IMR-90 (cell line): ENCODE results near the gene PNKP. TPM values are rescaled to one million over a fixed set of nuclear protein-coding genes. Genes with fewer than 3 reads are reported as not detected.

Experiments
- ATAC-seq: fragments of 200-7000 bp; cut with Tn5 transposase; 2 replicates; pipeline ENCODE4 v1.9.1; 2020; ENCODE audit warnings: low read depth, mild to moderate bottlenecking, moderate library complexity
- BruUV-seq: library from RNA; stranded (reverse); fragments of 400-500 nt; replicated peaks from 2 replicates; lab custom pipeline; 2021; lab: Mats Ljungman, UMichigan
- CTCF ChIA-PET: fragments of 300-600 bp; formaldehyde crosslinking; extraction: SDS; loops from one replicate; lab custom pipeline; 2021; ENCODE audit warnings: antibody characterized with exemption; lab: Yijun Ruan, JAX
- POLR2A ChIA-PET: fragments of 300-600 bp; sonication (Branson Sonifier 250); formaldehyde crosslinking; loops from one replicate; lab custom pipeline; 2022; ENCODE audit warnings: antibody characterized with exemption; ENCODE audit not compliant: unreplicated experiment; lab: Charles Lee
- DNase-seq: peaks from one replicate; pipeline ENCODE4 v3.0.0; 2013
- H2AFZ ChIP-seq: replicated peaks from 2 replicates; pipeline ENCODE3; 2013; ENCODE audit warnings: low read length, mild to moderate bottlenecking; ENCODE audit not compliant: poor library complexity
- H2AK5ac ChIP-seq: 2 replicates; pipeline ENCODE4 v1.6.1; 2013; ENCODE audit warnings: low read depth, low read length, inconsistent platforms
- H2AK9ac ChIP-seq: replicated peaks from 2 replicates; pipeline ENCODE3; 2013; ENCODE audit warnings: mild to moderate bottlenecking, low read depth, low read length, moderate library complexity; ENCODE audit not compliant: poor library complexity
- H2BK120ac ChIP-seq: 2 replicates; pipeline ENCODE4 v1.6.1; 2013; ENCODE audit warnings: low read depth, low read length, inconsistent platforms
- H2BK15ac ChIP-seq: 3 replicates; pipeline ENCODE4 v1.6.1; 2013; ENCODE audit warnings: low read depth, low read length, inconsistent platforms
- H2BK20ac ChIP-seq: 2 replicates; pipeline ENCODE4 v1.6.1; 2013; ENCODE audit warnings: low read depth, mild to moderate bottlenecking, inconsistent platforms, low read length, moderate library complexity
- H2BK5ac ChIP-seq: 2 replicates; pipeline ENCODE4 v1.6.1; 2013; ENCODE audit warnings: mild to moderate bottlenecking, low read depth, low read length, inconsistent platforms; ENCODE audit not compliant: poor library complexity, severe bottlenecking
- H3K14ac ChIP-seq: replicated peaks from 2 replicates; pipeline ENCODE4 v1.6.1; 2013; ENCODE audit warnings: low read depth, low read length, inconsistent platforms
- H3K18ac ChIP-seq: 2 replicates; pipeline ENCODE4 v1.6.1; 2013; ENCODE audit warnings: low read depth, low read length, control low read depth
- H3K23ac ChIP-seq: 2 replicates; pipeline ENCODE4 v1.6.1; 2013; ENCODE audit warnings: low read depth, low read length, inconsistent platforms
- H3K27ac ChIP-seq: 2 replicates; pipeline ENCODE4 v1.5.1; 2013; ENCODE audit warnings: mild to moderate bottlenecking, control low read depth, low read length; ENCODE audit not compliant: insufficient read depth
- H3K27me3 ChIP-seq: 2 replicates; pipeline ENCODE4 v1.6.1; 2013; ENCODE audit warnings: low read length; ENCODE audit not compliant: control insufficient read depth, insufficient read depth
- H3K36me3 ChIP-seq: 2 replicates; pipeline ENCODE4 v1.6.1; 2013; ENCODE audit warnings: low read length, mixed read lengths; ENCODE audit not compliant: control insufficient read depth, insufficient read depth
- H3K4ac ChIP-seq: 2 replicates; pipeline ENCODE4 v1.6.1; 2013; ENCODE audit warnings: low read depth, low read length, inconsistent platforms
- H3K4me1 ChIP-seq: 2 replicates; pipeline ENCODE4 v1.6.1; 2013; ENCODE audit warnings: low read length, mixed read lengths; ENCODE audit not compliant: control insufficient read depth, insufficient read depth
- H3K4me2 ChIP-seq: 2 replicates; pipeline ENCODE4 v1.6.1; 2013; ENCODE audit warnings: low read depth, mild to moderate bottlenecking, control low read depth, low read length, moderate library complexity
- H3K4me3 ChIP-seq: 2 replicates; pipeline ENCODE4 v1.5.1; 2013; ENCODE audit warnings: low read depth, mild to moderate bottlenecking, control low read depth, low read length, moderate library complexity; ENCODE audit not compliant: insufficient read depth
- H3K56ac ChIP-seq: 2 replicates; pipeline ENCODE4 v1.6.1; 2013; ENCODE audit warnings: low read length, inconsistent platforms; ENCODE audit not compliant: insufficient read depth; ENCODE audit errors: extremely low read depth
- H3K79me1 ChIP-seq, 2 experiments: 2 replicates each; pipeline ENCODE4 v1.6.1; 2013; ENCODE audit warnings: low read length in 2 of 2, inconsistent platforms in 1 of 2, low read depth in 1 of 2
- H3K9ac ChIP-seq: 2 replicates; pipeline ENCODE4 v1.6.1; 2013; ENCODE audit warnings: low read depth, low read length, control low read depth
- H3K9me1 ChIP-seq: 2 replicates; pipeline ENCODE4 v1.6.1; 2013; ENCODE audit warnings: low read length, inconsistent platforms; ENCODE audit not compliant: insufficient read depth
- H3K9me3 ChIP-seq: 2 replicates; pipeline ENCODE4 v1.6.1; 2013; ENCODE audit warnings: low read length; ENCODE audit not compliant: control insufficient read depth, insufficient read depth
- H4K20me1 ChIP-seq: 2 replicates; pipeline ENCODE4 v1.6.1; 2013; ENCODE audit warnings: low read length, inconsistent platforms; ENCODE audit not compliant: insufficient read depth
- H4K5ac ChIP-seq: 2 replicates; pipeline ENCODE4 v1.6.1; 2013; ENCODE audit warnings: mild to moderate bottlenecking, low read depth, low read length, control low read depth
- H4K8ac ChIP-seq, 2 experiments: 2 replicates each; pipeline ENCODE4 v1.6.1; 2013; ENCODE audit warnings: low read depth in 2 of 2, low read length in 2 of 2, control low read depth in 1 of 2, inconsistent platforms in 1 of 2
- H4K91ac ChIP-seq: 2 replicates; pipeline ENCODE4 v1.6.1; 2013; ENCODE audit warnings: low read depth, low read length, inconsistent platforms; ENCODE audit not compliant: insufficient read depth
- BHLHE40 ChIP-seq: fragments of 150-350 bp; IDR thresholded peaks from 2 replicates; pipeline ENCODE4 v1.6.1; 2016; ENCODE audit warnings: mild to moderate bottlenecking, low read depth, low read length
- CEBPB ChIP-seq: IDR thresholded peaks from 2 replicates; pipeline ENCODE4 v1.6.1; 2012; ENCODE audit warnings: low read depth, low read length, improper control_type of control experiment
- CHD1 ChIP-seq: IDR thresholded peaks from 2 replicates; pipeline ENCODE4 v1.6.1; 2012; ENCODE audit warnings: low read depth, low read length, improper control_type of control experiment
- CTCF ChIP-seq: conservative IDR thresholded peaks from 2 replicates; pipeline ENCODE4 v1.5.1; 2012; ENCODE audit warnings: mild to moderate bottlenecking, low read depth, low read length, improper control_type of control experiment
- FOS ChIP-seq: fragments of 150-350 bp; IDR thresholded peaks from 2 replicates; pipeline ENCODE4 v1.6.1; 2016; ENCODE audit warnings: low read depth, low read length
- MAZ ChIP-seq: IDR thresholded peaks from 2 replicates; pipeline ENCODE4 v1.6.1; 2012; ENCODE audit warnings: low read depth, mild to moderate bottlenecking, low read length, improper control_type of control experiment, moderate library complexity, borderline replicate concordance
- NFE2L2 ChIP-seq: fragments of 150-350 bp; IDR thresholded peaks from 2 replicates; pipeline ENCODE4 v1.6.1; 2016; ENCODE audit warnings: low read depth, mild to moderate bottlenecking, low read length
- POLR2A ChIP-seq: IDR thresholded peaks from 2 replicates; pipeline ENCODE4 v1.6.1; 2012; ENCODE audit warnings: mild to moderate bottlenecking, low read depth, low read length
- RCOR1 ChIP-seq: IDR thresholded peaks from 2 replicates; pipeline ENCODE4 v1.6.1; 2012; ENCODE audit warnings: mild to moderate bottlenecking, low read length, improper control_type of control experiment; ENCODE audit not compliant: insufficient replicate concordance
- RFX5 ChIP-seq: IDR thresholded peaks from 2 replicates; pipeline ENCODE4 v1.8.0; 2012; ENCODE audit warnings: low read depth, mild to moderate bottlenecking, low read length, moderate library complexity
- SMC3 ChIP-seq: fragments of 150-350 bp; IDR thresholded peaks from 2 replicates; pipeline ENCODE4 v1.6.1; 2016; ENCODE audit warnings: low read depth, mild to moderate bottlenecking, antibody characterized with exemption, low read length, moderate library complexity
- USF2 ChIP-seq: fragments of 150-350 bp; IDR thresholded peaks from 2 replicates; pipeline ENCODE4 v1.6.1; 2017; ENCODE audit warnings: mild to moderate bottlenecking, antibody characterized with exemption, low read length, low read depth
- WGBS, 2 experiments: methylation state at CpG; one replicate each; pipeline versions ENCODE4 v1.1.5 to v1.1.7; 2013; ENCODE audit warnings: missing lambda C conversion rate in 2 of 2; ENCODE audit not compliant: insufficient read length in 1 of 2; ENCODE audit errors: extremely low coverage in 2 of 2; 5-methylcytosine and 5-hydroxymethylcytosine counted together
- dilution Hi-C: fragments of 300-500 bp; cut with HindIII; formaldehyde crosslinking; loops from one replicate; pipeline ENCODE4 v1.14.3; 2018; ENCODE audit warnings: low sequenced_read_pairs; ENCODE audit not compliant: unreplicated experiment
- in situ Hi-C: fragments of 300-500 bp; cut with MboI; formaldehyde crosslinking; loops from 3 replicates; pipeline ENCODE4 v1.14.3; 2019; ENCODE audit warnings: low sequenced_read_pairs, inconsistent platforms, mixed read lengths
- intact Hi-C: fragments of 100-400 bp; cut with micrococcal nuclease; formaldehyde crosslinking; loops from 2 replicates; pipeline ENCODE4 v1.10.0; 2022
- polyA plus RNA-seq, 3 experiments: library from polyadenylated mRNA; depleted of rRNA; stranded (reverse); fragments of >200 nt; gene quantifications; 2 replicates each; pipeline ENCODE4 v1.2.3, GENCODE V29; 2012; ENCODE audit warnings: low replicate concordance in 1 of 3
- total RNA-seq: library from RNA; depleted of rRNA; stranded (reverse); fragments of >200 nt; gene quantifications from 2 replicates; pipeline ENCODE4 v1.2.3, GENCODE V29; 2012

The PNKP gene
- total and polyA plus RNA-seq, 2 of the 4 experiments (the other 2 are of a cell fraction) = 14.2 to 25.0 TPM

DNA sequence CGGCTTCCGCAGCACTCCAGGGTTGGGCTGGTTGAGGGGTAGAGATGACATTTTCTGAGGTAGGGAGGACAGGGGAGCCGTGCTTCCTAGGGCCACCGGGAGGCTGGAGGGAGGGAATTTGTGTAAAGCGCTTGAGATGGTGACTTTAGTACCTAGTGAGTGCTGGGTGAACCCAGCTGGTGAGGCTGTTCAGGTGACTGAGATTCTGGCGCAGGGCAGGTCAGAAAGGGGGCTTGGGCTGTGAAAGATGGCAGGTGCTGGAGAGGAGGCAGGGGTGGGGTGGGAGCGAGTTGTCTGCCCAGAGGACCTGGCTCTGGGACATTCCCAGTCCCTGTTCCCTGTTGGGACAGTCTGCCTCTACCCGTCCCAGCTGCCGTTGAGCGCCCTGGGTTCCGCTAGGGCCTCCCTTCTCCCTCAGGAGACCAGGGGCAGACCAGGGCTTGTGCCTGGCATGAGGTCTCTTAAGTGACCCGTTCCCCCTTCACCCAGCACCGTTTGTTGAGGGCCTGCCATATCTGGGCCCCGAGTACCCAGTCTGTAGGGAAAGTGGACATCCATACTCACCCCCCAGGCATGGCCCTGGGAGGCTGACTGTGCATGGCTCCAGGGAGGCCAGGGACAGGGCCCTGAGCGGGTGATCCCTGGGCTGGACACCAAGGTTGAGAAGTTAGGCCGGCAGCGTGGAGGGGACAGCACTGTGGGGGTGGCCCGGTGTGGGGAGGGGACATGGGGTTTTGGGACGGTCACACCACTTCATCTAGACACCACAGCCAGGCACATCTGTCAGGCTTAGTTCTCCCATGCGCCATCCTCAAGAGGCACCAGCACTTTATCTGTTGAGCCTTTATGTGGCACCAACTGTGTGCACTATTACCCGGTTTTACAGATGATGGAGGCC, 11.5 kb downstream of the PNKP start (continued):
- no peak for TF ChIP-seq USF2

DNA sequence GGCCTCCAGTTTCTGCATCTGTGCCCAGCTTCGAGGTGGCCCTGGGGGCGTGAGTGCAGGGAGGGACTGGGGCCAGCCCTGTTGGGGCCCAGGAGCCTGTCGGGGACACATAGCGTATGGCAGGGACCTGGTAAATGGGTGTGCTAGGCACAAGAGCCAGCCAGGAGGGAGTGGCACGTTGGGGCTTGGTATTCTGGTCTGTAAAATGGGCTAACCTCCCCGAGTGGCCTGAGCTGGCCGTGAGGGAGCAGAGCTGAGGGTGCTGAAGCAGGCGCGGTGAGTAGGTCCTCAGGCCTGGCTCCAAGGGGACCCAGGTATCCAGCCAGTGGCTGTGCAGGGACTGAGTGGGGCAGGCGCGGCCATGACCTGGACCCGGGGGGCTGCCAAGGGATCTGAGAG, 12.1 kb downstream of the PNKP start:
- H3K9me1 ChIP-seq = peaks cover 15% of the 10 kb centered on the region
- no peak overlapping the region for H3K18ac ChIP-seq
- no peak overlapping the region for H3K14ac ChIP-seq
- ChIA-PET CTCF (no interaction called here), POLR2A (interaction anchor here (0.5 kb wide), 1 partner anchor 12 kb away, joined by 7 read pairs; the partner anchor contains the start of gene PNKP)
- H3K4me1 ChIP-seq = peaks cover 20% of the 10 kb centered on the region
- no peak overlapping the region for H3K4ac ChIP-seq
- H4K8ac ChIP-seq = no peak overlapping the region
- in situ Hi-C loops = loop anchor here (10.0 kb wide), 1 partner anchor 170 kb away; the partner anchor contains the start of gene ADM5
- H4K91ac ChIP-seq = no peak overlapping the region
- DNase-seq (no peak), ATAC-seq (no peak)
- H3K36me3 ChIP-seq = peaks cover 59% of the 10 kb centered on the region
- H2BK20ac ChIP-seq = no peak overlapping the region
- no peak overlapping the region for H2AK5ac ChIP-seq
- H2AK9ac ChIP-seq = peak overlapping the region; percentile 66
- no peak overlapping the region for H3K56ac ChIP-seq
- H2AFZ ChIP-seq = no peak overlapping the region
- no peaks in the 10 kb centered on the region for H3K9me3 ChIP-seq
- dilution Hi-C loops = no loop called here
- no peak overlapping the region for H2BK5ac ChIP-seq
- H2BK15ac ChIP-seq = no peak overlapping the region
- no peak overlapping the region for H3K4me2 ChIP-seq
- H4K20me1 ChIP-seq = peaks cover 78% of the 10 kb centered on the region
- H3K27ac ChIP-seq = no peak overlapping the region
- H3K23ac ChIP-seq = no peak overlapping the region
- no peak overlapping the region for H2BK120ac ChIP-seq
- intact Hi-C loops = no loop called here
- no peak overlapping the region for H3K9ac ChIP-seq
- no peak overlapping the region for H4K5ac ChIP-seq
- 91% methylated on average over 11 of the region's 12 CpGs; no CpG with 5 or more reads in 1 of the 2 experiments for WGBS, 2 experiments
- H3K79me1 ChIP-seq = peaks cover 4 to 73% of the 10 kb centered on the region in 2 experiments
- H3K27me3 ChIP-seq = no peaks in the 10 kb centered on the region
- BruUV-seq = no TSS peak
- no peak overlapping the region for H3K4me3 ChIP-seq
- no peak for TF ChIP-seq CHD1
- TF ChIP-seq CTCF = no peak
- TF ChIP-seq FOS = no peak
- TF ChIP-seq CEBPB = no peak
- no peak for TF ChIP-seq BHLHE40
- TF ChIP-seq RFX5 = no peak
- TF ChIP-seq NFE2L2 = no peak
- no peak for TF ChIP-seq SMC3
- TF ChIP-seq RCOR1 = no peak
- TF ChIP-seq MAZ = no peak
- no peak for TF ChIP-seq USF2
- TF ChIP-seq POLR2A = no peak
